OCI-LY1 (cell line): ENCODE data around the gene TMEM222.

Source experiments
- EZH2 ChIP-seq: fragments of 200-600 bp; sonication (generic), shearing (Covaris generic); IDR thresholded peaks from 2 replicates; pipeline ENCODE4 v1.8.0; 2017; ENCODE audit warnings: borderline replicate concordance, mixed run types, mild to moderate bottlenecking, antibody characterized with exemption, low read length, moderate library complexity, mixed read lengths
- TF ChIP-seq, protein P1 (sequence below): fragments of 200-600 bp; sonication (generic), shearing (Covaris generic); IDR thresholded peaks from 2 replicates; pipeline ENCODE4 v1.5.1; 2017; ENCODE audit warnings: mild to moderate bottlenecking, antibody characterized with exemption, low read length, moderate library complexity, mixed read lengths

DNA sequence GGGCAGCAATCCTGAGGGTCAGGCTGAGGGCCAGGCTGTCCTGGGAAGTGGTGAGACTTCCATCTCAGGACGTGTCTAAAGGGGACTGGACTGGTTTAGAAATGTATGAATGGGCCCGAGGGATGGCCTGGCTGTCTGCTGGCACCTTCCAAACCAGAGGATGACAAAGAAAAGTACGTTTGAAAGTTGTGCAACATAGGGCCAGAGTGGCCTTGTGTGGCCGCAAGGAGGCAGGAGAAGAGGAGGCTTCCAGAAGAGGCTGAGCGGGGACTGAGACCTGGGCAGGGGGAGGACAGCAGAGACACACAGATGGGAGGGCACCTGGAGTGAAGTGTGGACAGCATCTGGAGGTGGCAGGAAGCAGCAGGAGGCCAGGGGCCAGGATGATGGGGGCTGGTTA lies 17.2 kb downstream of the TMEM222 start:
- TF ChIP-seq, protein P1, sequence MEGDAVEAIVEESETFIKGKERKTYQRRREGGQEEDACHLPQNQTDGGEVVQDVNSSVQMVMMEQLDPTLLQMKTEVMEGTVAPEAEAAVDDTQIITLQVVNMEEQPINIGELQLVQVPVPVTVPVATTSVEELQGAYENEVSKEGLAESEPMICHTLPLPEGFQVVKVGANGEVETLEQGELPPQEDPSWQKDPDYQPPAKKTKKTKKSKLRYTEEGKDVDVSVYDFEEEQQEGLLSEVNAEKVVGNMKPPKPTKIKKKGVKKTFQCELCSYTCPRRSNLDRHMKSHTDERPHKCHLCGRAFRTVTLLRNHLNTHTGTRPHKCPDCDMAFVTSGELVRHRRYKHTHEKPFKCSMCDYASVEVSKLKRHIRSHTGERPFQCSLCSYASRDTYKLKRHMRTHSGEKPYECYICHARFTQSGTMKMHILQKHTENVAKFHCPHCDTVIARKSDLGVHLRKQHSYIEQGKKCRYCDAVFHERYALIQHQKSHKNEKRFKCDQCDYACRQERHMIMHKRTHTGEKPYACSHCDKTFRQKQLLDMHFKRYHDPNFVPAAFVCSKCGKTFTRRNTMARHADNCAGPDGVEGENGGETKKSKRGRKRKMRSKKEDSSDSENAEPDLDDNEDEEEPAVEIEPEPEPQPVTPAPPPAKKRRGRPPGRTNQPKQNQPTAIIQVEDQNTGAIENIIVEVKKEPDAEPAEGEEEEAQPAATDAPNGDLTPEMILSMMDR, result no peak
- TF ChIP-seq EZH2, result no peak
